ENCODE measurements around the gene ADARB2. TPM values are rescaled to one million over a fixed set of nuclear protein-coding genes. Genes with fewer than 3 reads are reported as not detected.

The ADARB2 gene
- total RNA-seq, 1 experiment from 2014 or later, result not detected

GRCh38 chr10:1475098-1475591 is 262.2 kb downstream of the ADARB2 start:
- no peak overlapping the region for H3K27ac Mint-ChIP-seq (ENCODE audit: unreplicated experiment)
- H3K4me3 Mint-ChIP-seq (ENCODE audit: low read depth, unreplicated experiment), result no peak overlapping the region
- no peaks in the 10 kb centered on the region for H3K4me1 Mint-ChIP-seq (ENCODE audit: low read depth, unreplicated experiment)
- DNase-seq, result no peak
- peaks cover 10% of the 10 kb centered on the region for H3K9me3 Mint-ChIP-seq (ENCODE audit: low read depth, unreplicated experiment)
- intact Hi-C loops (cut with micrococcal nuclease; ENCODE audit: unreplicated experiment), result no loop called here
- H3K36me3 Mint-ChIP-seq (ENCODE audit: insufficient read depth, unreplicated experiment), result no peaks in the 10 kb centered on the region
- no TSS peak for BruUV-seq (replicated peaks)
- no peak for TF ChIP-seq CTCF (IDR thresholded peaks at IDR 0.05; ENCODE audit: unreplicated experiment)
- H3K27me3 Mint-ChIP-seq (ENCODE audit: unreplicated experiment), result peaks cover 60% of the 10 kb centered on the region
- CTCF ChIA-PET, result no interaction called here

GRCh38 chr10:1474376-1475097 is 262.8 kb downstream of the ADARB2 start:
- CTCF ChIA-PET, result no interaction called here

GRCh38 chr10:1473874-1474273 is 263.5 kb downstream of the ADARB2 start:
- CTCF ChIA-PET, result no interaction called here
- DNase-seq, result no peak
- intact Hi-C loops (cut with micrococcal nuclease; ENCODE audit: unreplicated experiment), result no loop called here
- peaks cover 7% of the 10 kb centered on the region for H3K9me3 Mint-ChIP-seq (ENCODE audit: low read depth, unreplicated experiment)
- H3K27ac Mint-ChIP-seq (ENCODE audit: unreplicated experiment), result no peak overlapping the region
- no peak for TF ChIP-seq CTCF (IDR thresholded peaks at IDR 0.05; ENCODE audit: unreplicated experiment)
- H3K4me1 Mint-ChIP-seq (ENCODE audit: low read depth, unreplicated experiment), result no peaks in the 10 kb centered on the region
- peaks cover 60% of the 10 kb centered on the region for H3K27me3 Mint-ChIP-seq (ENCODE audit: unreplicated experiment)
- no peaks in the 10 kb centered on the region for H3K36me3 Mint-ChIP-seq (ENCODE audit: insufficient read depth, unreplicated experiment)
- H3K4me3 Mint-ChIP-seq (ENCODE audit: low read depth, unreplicated experiment), result no peak overlapping the region
- BruUV-seq (replicated peaks), result no TSS peak

More at GRCh38 chr10:1474376-1475097, 262.8 kb downstream of the ADARB2 start:
- Mint-ChIP-seq H3K27ac (ENCODE audit: unreplicated experiment) (no peak overlapping the region), H3K4me3 (ENCODE audit: low read depth, unreplicated experiment) (no peak overlapping the region), H3K27me3 (ENCODE audit: unreplicated experiment) (peaks cover 60% of the 10 kb centered on the region), H3K9me3 (ENCODE audit: low read depth, unreplicated experiment) (peaks cover 7% of the 10 kb centered on the region), H3K36me3 (ENCODE audit: insufficient read depth, unreplicated experiment) (no peaks in the 10 kb centered on the region), H3K4me1 (ENCODE audit: low read depth, unreplicated experiment) (no peaks in the 10 kb centered on the region)
- no peak for TF ChIP-seq CTCF (IDR thresholded peaks at IDR 0.05; ENCODE audit: unreplicated experiment)
- no TSS peak for BruUV-seq (replicated peaks)
- no peak for DNase-seq
- intact Hi-C loops (cut with micrococcal nuclease; ENCODE audit: unreplicated experiment), result no loop called here

- no peak overlapping the region for H3K27ac Mint-ChIP-seq (ENCODE audit: unreplicated experiment)
- H3K9me3 Mint-ChIP-seq (ENCODE audit: low read depth, unreplicated experiment), result peaks cover 3% of the 10 kb centered on the region
- peaks cover 60% of the 10 kb centered on the region for H3K27me3 Mint-ChIP-seq (ENCODE audit: unreplicated experiment)
- TF ChIP-seq CTCF (IDR thresholded peaks at IDR 0.05; ENCODE audit: unreplicated experiment), result no peak
- no TSS peak for BruUV-seq (replicated peaks)
- CTCF ChIA-PET, result no interaction called here
- no peaks in the 10 kb centered on the region for H3K36me3 Mint-ChIP-seq (ENCODE audit: insufficient read depth, unreplicated experiment)
- H3K4me3 Mint-ChIP-seq (ENCODE audit: low read depth, unreplicated experiment), result no peak overlapping the region
- DNase-seq, result no peak
- H3K4me1 Mint-ChIP-seq (ENCODE audit: low read depth, unreplicated experiment), result no peaks in the 10 kb centered on the region
- intact Hi-C loops (cut with micrococcal nuclease; ENCODE audit: unreplicated experiment), result no loop called here
Measured at GRCh38 chr10:1472178-1472958, 265.0 kb downstream of the ADARB2 start.

Data from Calu3 (cell line).